Fibroblast of skin of right biceps (primary cell): ENCODE results near the gene HAP1.
"Not testable (repeated sequence)": the region's sequence is repeated elsewhere in the genome, so short reads cannot be mapped to it uniquely, and the experiment has no call there.

ENCODE experiments used
- DNase-seq: peaks from one replicate; pipeline ENCODE4 v3.0.0-alpha.2; 2013

The HAP1 gene

GRCh38 chr17:41688641-41689496, 45.6 kb downstream of the HAP1 start, which contains the start of gene EIF1:
Gene EIF1 (plus strand): TSS chr17:41688885. CDS start chr17:41689039, 154 bp downstream.
- DNase-seq: peak; percentile 100

DNA sequence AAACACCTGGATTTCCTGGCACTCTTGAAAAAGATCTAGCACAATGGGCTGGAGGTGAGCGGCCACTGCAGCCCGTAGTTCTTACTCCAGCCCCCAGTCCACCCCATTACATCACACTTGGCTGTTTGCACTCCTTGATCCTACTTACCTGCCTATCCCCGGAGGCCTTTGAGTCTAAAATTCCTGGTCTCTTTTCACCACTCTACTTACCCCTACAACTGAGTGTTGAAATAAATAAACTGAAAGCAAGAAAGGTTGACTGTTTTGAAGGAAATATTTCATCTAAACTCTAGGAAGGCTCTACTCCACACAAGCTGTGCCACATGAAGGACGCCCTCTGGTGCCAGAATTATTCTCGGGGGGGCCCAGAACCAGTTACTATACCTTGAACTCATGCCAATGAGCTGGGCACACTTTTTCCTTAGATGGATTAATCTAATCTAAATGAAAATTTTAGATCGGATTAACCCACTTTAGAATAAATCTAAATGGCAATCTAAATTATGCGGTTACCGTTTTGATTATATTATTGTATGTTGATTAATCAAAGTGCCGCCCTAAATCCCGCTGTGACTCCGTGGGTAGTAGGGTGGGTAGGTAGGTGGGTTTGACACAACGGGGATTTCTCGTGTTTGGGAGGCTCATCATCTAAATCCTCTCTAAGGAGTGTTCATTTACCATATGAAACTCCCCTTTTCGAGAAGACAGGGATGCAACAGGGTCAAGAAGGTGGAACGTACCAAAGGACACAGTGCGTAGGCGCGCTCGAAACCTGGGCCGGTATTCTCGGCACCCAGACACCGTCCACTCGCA, 46.4 kb downstream of the HAP1 start:
- DNase-seq: peak; percentile 54

DNA sequence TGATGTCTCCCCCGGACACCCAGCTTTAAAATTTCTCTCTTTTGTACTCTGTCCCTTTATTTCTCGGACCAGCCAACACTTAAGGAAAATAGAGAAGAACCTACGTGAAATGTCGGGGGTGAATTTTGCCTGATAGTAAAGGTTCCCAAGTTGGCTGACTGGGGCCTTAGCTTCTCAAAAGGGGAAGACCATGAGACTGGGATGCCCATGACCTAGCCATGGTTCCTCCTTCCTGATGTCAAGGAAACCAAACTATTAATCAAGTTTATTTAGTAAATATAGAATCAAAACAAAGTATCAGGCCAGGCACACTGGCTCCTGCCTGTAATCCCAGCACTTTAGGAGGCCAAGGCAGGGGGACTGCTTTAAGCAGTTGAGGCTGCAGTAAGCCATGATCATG, 48.2 kb downstream of the HAP1 start:
- no peak for DNase-seq

DNA sequence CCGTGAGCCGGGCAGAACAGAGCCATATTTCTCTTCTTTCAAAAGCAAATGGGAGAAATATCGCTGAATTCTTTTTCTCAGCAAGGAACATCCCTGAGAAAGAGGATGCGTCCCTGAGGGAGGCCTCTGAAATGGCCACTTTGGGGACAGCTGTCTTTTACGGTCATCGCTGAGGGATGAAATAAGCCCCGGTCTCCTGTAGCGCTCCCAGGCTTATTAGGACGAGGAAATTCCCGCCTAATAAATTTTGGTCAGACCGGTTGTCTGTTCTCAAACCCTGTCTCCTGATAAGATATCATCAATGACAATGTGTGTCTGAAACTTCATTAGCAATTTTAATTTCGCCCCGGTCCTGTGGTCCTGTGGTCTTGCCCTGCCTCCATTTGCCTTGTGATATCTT, 48.7 kb downstream of the HAP1 start:
- not testable (repeated sequence) for DNase-seq

DNA sequence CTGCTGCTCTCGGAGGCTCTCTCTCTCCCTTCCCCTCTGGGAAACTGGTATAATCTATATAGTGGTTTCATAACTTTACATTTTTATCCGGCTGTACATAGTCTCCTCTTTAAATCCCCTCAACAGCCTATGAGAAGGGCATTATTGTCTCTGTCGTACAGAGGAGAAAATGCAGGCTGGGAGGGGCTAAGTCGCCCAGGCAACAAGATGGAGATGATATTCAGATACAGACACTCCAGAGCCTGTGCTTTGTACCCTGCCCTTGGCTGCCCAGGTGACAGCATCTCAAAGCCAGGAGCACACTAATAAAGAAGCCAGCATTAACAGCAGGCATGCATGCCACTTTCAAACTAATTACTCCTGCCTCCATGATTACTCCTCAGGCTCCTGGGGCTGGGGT, 50.4 kb downstream of the HAP1 start:
- DNase-seq: no peak

DNA sequence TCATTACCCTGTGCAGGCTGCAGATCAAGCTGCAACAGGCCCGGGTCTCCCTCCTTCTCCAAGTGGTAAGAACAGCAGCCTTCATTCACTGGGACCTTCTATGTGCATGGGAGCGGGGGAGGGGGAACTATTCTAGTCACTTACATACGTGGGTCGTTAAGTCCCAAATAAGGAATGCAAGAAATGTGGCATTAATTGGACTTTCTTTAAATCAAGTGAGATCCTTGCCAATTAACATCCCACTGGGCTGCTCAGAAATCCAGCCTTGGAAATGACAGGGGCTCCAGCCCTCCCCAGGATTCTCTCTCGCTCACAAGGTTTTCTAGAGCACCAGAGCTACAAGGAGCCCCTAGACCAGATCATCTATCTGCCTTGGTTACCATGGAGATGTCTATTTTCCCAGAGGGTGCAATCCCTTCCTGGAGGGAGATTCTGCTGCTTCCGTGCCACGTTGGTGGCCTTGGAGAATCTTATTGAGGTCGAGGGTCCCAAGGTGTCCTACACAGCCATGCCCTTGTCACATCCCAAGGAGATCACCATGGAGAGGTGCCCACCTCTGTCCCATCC, 50.9 kb downstream of the HAP1 start:
- no peak for DNase-seq

- no peak for DNase-seq
These were observed 51.8 kb downstream of the HAP1 start for GRCh38 chr17:41682631-41683030.

GRCh38 chr17:41681776-41682175, 52.7 kb downstream of the HAP1 start:
- no peak for DNase-seq

DNA sequence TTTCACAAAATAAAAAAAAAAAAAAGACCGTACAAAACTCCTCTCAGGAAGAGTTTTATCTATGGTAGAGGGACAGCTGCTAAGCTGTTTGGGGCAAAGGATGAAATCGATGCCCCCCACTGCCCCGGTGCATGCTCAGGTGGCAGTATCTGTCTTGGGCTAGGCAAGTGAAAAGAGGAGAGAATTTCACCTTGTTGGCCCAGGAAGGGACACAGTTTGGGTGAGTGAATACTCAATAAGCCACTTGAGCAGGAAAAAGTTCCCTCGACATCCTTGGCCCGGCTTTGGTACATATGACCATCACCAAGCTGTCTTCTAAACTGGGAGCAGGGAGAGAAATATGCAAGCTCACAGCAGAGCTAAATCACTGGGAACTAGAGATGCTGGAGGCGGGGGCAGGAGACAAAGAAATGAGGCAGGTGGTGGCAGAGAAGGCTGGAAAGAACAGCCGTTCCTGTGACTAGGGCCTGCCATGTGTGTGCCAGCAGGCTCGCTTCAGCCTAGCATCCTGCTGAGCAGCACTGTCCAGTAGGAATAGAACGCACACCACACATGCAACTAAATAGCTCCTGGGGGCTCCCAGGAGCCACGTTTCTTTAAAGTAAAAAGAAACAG, 53.9 kb downstream of the HAP1 start:
- no peak for DNase-seq

- DNase-seq: no peak
These were observed 54.6 kb downstream of the HAP1 start for GRCh38 chr17:41679740-41680425.

DNA sequence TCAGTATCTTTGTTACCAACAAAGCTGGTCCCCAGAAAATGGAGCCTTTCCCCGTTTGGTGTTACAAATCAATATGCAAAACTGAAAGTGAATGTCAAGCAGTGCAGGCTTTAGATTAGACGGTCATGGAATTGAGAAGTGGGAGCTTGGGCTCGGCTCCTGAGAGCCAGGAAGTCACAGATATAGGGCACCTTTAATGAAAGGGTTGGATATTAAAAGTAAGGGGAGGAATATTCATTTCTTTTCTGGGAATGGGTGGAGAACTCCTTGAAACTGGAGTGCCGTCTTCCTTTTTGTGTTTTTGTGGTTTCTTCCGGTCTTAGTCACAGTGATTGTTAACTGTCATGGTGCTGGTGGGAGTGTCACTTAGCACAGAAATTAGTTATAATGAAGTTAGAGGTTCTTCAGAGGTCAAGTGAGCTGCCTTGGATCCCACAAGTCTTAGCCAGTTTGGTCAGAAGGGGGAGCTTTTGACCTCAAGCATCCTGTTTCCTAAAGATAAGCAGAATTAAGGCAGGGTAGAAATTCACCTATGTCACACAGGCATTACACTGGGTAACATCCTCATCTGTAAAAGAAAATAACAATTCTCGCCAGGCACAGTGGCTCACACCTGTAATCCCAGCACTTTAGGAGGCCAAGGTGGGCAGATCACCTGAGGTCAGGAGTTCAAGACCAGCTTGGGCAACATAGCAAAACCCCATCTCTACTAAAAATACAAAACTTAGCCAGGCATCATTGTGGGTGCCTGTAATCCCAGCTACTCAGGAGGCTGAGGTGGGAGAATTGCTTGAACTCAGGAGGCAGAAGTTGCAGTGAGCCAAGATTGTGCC, 55.3 kb downstream of the HAP1 start:
- DNase-seq: peak; percentile 75

GRCh38 chr17:41678411-41678906, 56.0 kb downstream of the HAP1 start:
- DNase-seq: peak; percentile 23

- no peak for DNase-seq
These were observed 58.4 kb downstream of the HAP1 start for GRCh38 chr17:41676058-41676419.

GRCh38 chr17:41675157-41676057, 59.0 kb downstream of the HAP1 start:
- DNase-seq: not testable (repeated sequence)
